ENCODE measurements around the gene MPP7. TPM values are rescaled to one million over a fixed set of nuclear protein-coding genes. Genes with fewer than 3 reads are reported as not detected.
A peak's percentile ranks its signal among the peaks of the same experiment; 100 is the strongest.

The MPP7 gene
- total RNA-seq, 3 donors from 2014 or later = 2.9 to 20.3 (median 18.0) TPM

DNA sequence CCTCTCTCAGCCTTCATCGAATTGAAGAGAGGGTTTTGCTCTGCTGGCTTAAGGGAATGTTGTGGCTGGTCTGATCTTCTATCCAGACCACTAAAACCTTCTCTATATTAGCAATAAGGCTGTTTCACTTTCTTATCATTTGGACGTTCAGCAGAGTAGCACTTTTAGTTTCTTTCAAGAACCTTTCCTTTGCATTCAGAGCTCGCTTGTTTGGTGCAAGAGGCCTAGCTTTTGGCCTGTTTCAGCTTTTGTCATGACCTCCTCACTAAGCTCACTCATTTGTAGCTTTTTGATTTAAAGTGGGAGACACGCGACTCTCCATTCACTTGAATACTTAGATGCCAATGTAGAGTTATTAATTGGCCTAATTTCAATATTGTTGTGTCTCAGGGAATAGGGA lies 3.9 kb downstream of the MPP7 start:
- intact Hi-C loops (cut with DNase I; ENCODE audit: low total_unique reads) = loop anchor here (1.0 kb wide), 1 partner anchor 19 kb away; no protein-coding TSS in a partner anchor
- H3K27me3 ChIP-seq = no peaks in the 10 kb centered on the region
- no peak overlapping the region for H3K4me3 ChIP-seq
- no peak overlapping the region for H3K27ac ChIP-seq
- no peaks in the 10 kb centered on the region for H3K4me1 ChIP-seq
- H3K9me3 ChIP-seq = no peaks in the 10 kb centered on the region
- no peak for DNase-seq (ENCODE audit: low spot score in 2 of 2)
- TF ChIP-seq, protein P1, sequence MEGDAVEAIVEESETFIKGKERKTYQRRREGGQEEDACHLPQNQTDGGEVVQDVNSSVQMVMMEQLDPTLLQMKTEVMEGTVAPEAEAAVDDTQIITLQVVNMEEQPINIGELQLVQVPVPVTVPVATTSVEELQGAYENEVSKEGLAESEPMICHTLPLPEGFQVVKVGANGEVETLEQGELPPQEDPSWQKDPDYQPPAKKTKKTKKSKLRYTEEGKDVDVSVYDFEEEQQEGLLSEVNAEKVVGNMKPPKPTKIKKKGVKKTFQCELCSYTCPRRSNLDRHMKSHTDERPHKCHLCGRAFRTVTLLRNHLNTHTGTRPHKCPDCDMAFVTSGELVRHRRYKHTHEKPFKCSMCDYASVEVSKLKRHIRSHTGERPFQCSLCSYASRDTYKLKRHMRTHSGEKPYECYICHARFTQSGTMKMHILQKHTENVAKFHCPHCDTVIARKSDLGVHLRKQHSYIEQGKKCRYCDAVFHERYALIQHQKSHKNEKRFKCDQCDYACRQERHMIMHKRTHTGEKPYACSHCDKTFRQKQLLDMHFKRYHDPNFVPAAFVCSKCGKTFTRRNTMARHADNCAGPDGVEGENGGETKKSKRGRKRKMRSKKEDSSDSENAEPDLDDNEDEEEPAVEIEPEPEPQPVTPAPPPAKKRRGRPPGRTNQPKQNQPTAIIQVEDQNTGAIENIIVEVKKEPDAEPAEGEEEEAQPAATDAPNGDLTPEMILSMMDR (IDR thresholded peaks at IDR 0.05) = no peak
- no peaks in the 10 kb centered on the region for H3K36me3 ChIP-seq

DNA sequence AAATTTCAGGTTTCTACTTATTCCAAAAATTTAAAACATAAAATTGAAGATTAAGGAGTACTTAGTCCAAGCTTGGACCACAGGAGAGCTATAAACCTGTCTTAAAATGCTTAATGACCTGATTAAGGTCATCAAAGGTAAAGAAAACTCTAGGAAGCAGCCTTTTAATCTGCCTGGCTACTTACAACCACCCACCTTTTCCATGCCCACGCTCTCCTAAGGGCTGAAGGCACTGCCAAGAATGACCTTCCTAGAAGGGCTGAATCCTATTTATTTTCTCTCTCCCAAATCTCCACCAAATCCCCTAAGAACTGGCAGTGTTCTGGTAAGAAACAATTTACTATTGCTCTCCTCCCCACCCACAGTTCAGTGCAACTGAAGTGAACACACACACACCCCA lies 6.8 kb downstream of the MPP7 start:
- Histone ChIP-seq H3K4me3 (no peak overlapping the region), H3K27ac (peak overlapping the region in 1 of 2 donors; percentile 24), H3K4me1 (no peaks in the 10 kb centered on the region), H3K9me3 (no peaks in the 10 kb centered on the region), H3K27me3 (no peaks in the 10 kb centered on the region), H3K36me3 (no peaks in the 10 kb centered on the region)
- no peak for TF ChIP-seq POLR2A (IDR thresholded peaks at IDR 0.05)
- no peak for TF ChIP-seq POLR2AphosphoS5 (IDR thresholded peaks at IDR 0.05)
- TF ChIP-seq, protein P1 (IDR thresholded peaks at IDR 0.05) = no peak
- DNase-seq (ENCODE audit: low spot score in 2 of 2) = no peak
- intact Hi-C loops (cut with DNase I; ENCODE audit: low total_unique reads) = no loop called here

DNA sequence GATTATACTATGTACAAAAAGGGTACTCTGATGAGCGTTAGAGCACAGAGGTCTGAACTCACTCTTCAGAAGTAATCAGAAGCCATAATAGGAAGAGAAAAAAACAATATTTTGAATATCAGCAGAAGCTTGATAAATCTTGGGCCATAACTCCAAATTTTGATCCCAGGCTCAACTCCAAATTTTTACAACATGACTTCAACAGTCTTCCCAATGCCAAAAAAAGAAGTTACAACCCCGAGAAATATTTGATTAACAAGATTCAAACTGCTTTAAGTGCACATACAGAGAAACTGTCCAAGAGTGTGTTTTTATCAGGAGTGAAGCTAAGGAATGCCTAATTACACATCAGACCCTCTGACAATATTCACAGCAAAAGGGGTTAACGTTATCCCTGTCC lies 7.5 kb downstream of the MPP7 start:
- DNase-seq (ENCODE audit: low spot score in 2 of 2) = no peak
- no peaks in the 10 kb centered on the region for H3K4me1 ChIP-seq

DNA sequence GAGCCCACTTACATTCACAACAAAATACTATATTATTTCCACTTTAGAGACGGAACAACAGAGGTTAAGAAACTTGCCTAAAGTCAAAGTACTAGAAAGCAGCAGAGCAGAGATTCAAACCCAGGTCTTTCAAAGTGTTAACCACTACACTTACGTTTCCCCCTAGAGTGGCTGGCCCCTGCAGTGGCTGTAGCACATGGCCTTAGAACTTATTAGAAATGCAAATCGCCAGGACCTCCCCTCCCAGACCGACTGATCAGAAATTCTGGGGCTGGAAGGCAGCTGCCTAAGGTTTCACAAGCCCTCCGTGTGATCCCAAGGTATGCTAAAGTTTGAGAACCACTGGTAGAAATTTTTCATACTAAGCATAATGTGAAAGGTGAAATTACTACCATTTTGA lies 8.1 kb downstream of the MPP7 start:
- Histone ChIP-seq H3K36me3 (no peaks in the 10 kb centered on the region), H3K9me3 (no peaks in the 10 kb centered on the region), H3K27me3 (no peaks in the 10 kb centered on the region), H3K4me1 (no peaks in the 10 kb centered on the region), H3K4me3 (no peak overlapping the region), H3K27ac (no peak overlapping the region)
- TF ChIP-seq POLR2A (IDR thresholded peaks at IDR 0.05) (no peak), POLR2AphosphoS5 (IDR thresholded peaks at IDR 0.05) (no peak)
- TF ChIP-seq, protein P1 (IDR thresholded peaks at IDR 0.05) = no peak
- no peak for DNase-seq (ENCODE audit: low spot score in 2 of 2)
- intact Hi-C loops (cut with DNase I; ENCODE audit: low total_unique reads) = no loop called here

More for the DNA sequence above, 7.5 kb downstream of the MPP7 start:
- peak overlapping the region in 1 of 2 donors; percentile 24 for H3K27ac ChIP-seq
- H3K36me3 ChIP-seq = no peaks in the 10 kb centered on the region
- H3K27me3 ChIP-seq = no peaks in the 10 kb centered on the region
- no peaks in the 10 kb centered on the region for H3K9me3 ChIP-seq
- no peak overlapping the region for H3K4me3 ChIP-seq
- TF ChIP-seq POLR2AphosphoS5 (IDR thresholded peaks at IDR 0.05) = no peak
- TF ChIP-seq, protein P1 (IDR thresholded peaks at IDR 0.05) = no peak
- no peak for TF ChIP-seq POLR2A (IDR thresholded peaks at IDR 0.05)
- intact Hi-C loops (cut with DNase I; ENCODE audit: low total_unique reads) = no loop called here

DNA sequence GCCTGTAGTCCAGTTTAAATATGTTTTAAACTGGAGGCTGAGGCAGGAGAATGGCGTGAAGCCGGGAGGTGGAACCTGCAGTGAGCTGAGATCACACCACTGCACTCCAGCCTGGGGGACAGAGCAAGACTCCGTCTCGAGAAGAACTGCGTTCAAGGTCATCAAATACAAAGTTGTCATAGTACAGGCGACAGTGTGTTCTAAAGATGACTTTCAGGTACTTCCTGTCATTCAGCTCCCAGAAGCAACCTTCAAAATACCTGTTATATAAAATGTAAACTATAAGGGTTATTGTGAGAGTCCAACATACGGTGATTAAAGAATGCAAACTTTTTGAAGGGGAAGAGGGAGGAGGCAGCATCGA lies 8.7 kb downstream of the MPP7 start:
- Histone ChIP-seq H3K36me3 (no peaks in the 10 kb centered on the region), H3K4me3 (no peak overlapping the region), H3K9me3 (no peaks in the 10 kb centered on the region), H3K27me3 (no peaks in the 10 kb centered on the region), H3K4me1 (no peaks in the 10 kb centered on the region), H3K27ac (no peak overlapping the region)
- intact Hi-C loops (cut with DNase I; ENCODE audit: low total_unique reads) = no loop called here
- TF ChIP-seq POLR2AphosphoS5 (IDR thresholded peaks at IDR 0.05) (no peak), POLR2A (IDR thresholded peaks at IDR 0.05) (no peak)
- TF ChIP-seq, protein P1 (IDR thresholded peaks at IDR 0.05) = no peak
- no peak for DNase-seq (ENCODE audit: low spot score in 2 of 2)

Measured in breast epithelium (tissue), 4 donors.